Heart right ventricle (tissue), 16 donors: Measurements from ENCODE around the gene COX8A. TPM values are rescaled to one million over a fixed set of nuclear protein-coding genes. Genes with fewer than 3 reads are reported as not detected.

Experiments used
- ATAC-seq, 8 donors: fragments of 200-7000 bp; cut with Tn5 transposase; one replicate each; pipeline ENCODE4 v1.9.1; 2020; ENCODE audit warnings: mild to moderate bottlenecking in 8 of 8, moderate library complexity in 8 of 8, moderate number of reproducible peaks in 1 of 8
- DNase-seq, 2 donors: peaks; one replicate each; pipeline ENCODE4 v3.0.0-alpha.2; 2020
- H3K27ac ChIP-seq, 10 donors: fragments of 200-600 bp; sonication (generic) in 2 of 10; one replicate each; pipeline versions ENCODE4 v1.5.0 to v1.8.0; 2020 to 2022; ENCODE audit warnings: mild to moderate bottlenecking in 3 of 10
- H3K27me3 ChIP-seq, 7 donors: fragments of 200-600 bp; one replicate each; pipeline ENCODE4 v1.8.0; 2021 to 2022; ENCODE audit warnings: mild to moderate bottlenecking in 2 of 7
- H3K36me3 ChIP-seq, 9 donors: fragments of 200-600 bp; sonication (generic) in 1 of 9; one replicate each; pipeline versions ENCODE4 v1.5.0 to v1.8.0; 2020 to 2022; ENCODE audit warnings: mild to moderate bottlenecking in 2 of 9
- H3K4me1 ChIP-seq, 9 donors: fragments of 200-600 bp; sonication (generic) in 1 of 9; one replicate each; pipeline versions ENCODE4 v1.5.0 to v1.8.0; 2020 to 2022; ENCODE audit warnings: mild to moderate bottlenecking in 4 of 9
- H3K4me3 ChIP-seq, 10 donors: fragments of 200-600 bp; sonication (generic) in 2 of 10; one replicate each; pipeline versions ENCODE4 v1.5.0 to v1.8.0; 2020 to 2022; ENCODE audit warnings: mild to moderate bottlenecking in 7 of 10, moderate library complexity in 2 of 10
- H3K9me3 ChIP-seq, 11 donors: fragments of 200-600 bp in 10 of 11; sonication (generic) in 2 of 11; one replicate each; pipeline versions ENCODE4 v1.5.0 to v1.8.0; 2013 to 2022; ENCODE audit warnings: mild to moderate bottlenecking in 2 of 11, control low read depth in 1 of 11, moderate library complexity in 1 of 11
- CTCF ChIP-seq, 9 donors: fragments of 200-600 bp; sonication (generic) in 2 of 9; IDR thresholded peaks; one replicate each; pipeline versions ENCODE4 v1.5.0 to v1.8.0; 2021 to 2022; ENCODE audit warnings: antibody characterized with exemption in 9 of 9, mild to moderate bottlenecking in 5 of 9, moderate library complexity in 1 of 9
- WGBS, 2 donors: extraction: QIAGEN DNeasy Blood & Tissue Kit; methylation state at CpG; one replicate each; pipeline ENCODE4 v1.1.7; 2013; ENCODE audit warnings: inconsistent platforms in 1 of 2; 5-methylcytosine and 5-hydroxymethylcytosine counted together
- intact Hi-C, 10 donors: fragments of 100-400 bp; cut with DNase I; formaldehyde crosslinking; loops; one replicate each; pipeline versions ENCODE4 v1.11.1 to v1.14.2; 2022
- polyA plus RNA-seq, 2 donors: library from polyadenylated mRNA; stranded (reverse); fragments of 200-250 nt; gene quantifications; one replicate each; pipeline ENCODE4 v1.2.3, GENCODE V29; 2013
- total RNA-seq, 10 donors: library from RNA; stranded (reverse); fragmentation: NEBNext Ultra II Directional in 3 of 10; extraction: Animal tissue kit (Norgen Biotek cat#: 25700) in 3 of 10; gene quantifications; one replicate each; pipeline versions ENCODE4 v1.2.1 to v1.2.4, GENCODE V29; 2021 to 2023
- donor health status: Arrhythmogenic right ventricular cardiomyopathy.
- donor health status: ischemic (EF 13 %, LVEDD 7.1; RV severe dilation, severe dysfunction).
- donor health status: healthy with polysubstance abuse.
- donor health status: DM: no; HTN: yes; CAD: no.
- donor health status: DM: no; HTN: no; CAD: no.
- donor health status: ischemic (EF 25% LVEDD 6.9; RV normal size, moderate dysfunction).
- donor health status: ischemic (EF 25% LVEDD 5.7; RV mildly dilated, moderate dysfunction).
- donor health status: healthy.
- donor health status: DM: yes; HTN: yes; CAD: no.
- donor health status: Ischemic cardiomyopathy.
- donor health status: ischemic (EF 35%, LVEDD 5.7; RV mildly dilated, moderate dysfunction).
- donor health status: nonischemic (EF 11% LVEDD 7.7; RV severe dilation, severe dysfunction).
- donor health status: DM: yes; HTN: yes; CAD: no.
- donor health status: PGD.
- donor health status: ischemic (EF 29% LVEDD 5.4; RV normal size, mild dysfunction).
- donor health status: nonischemic (EF 23%, LVEDD 6.1; RV moderate dilation, normal function).

COX8A gene
- total and polyA plus RNA-seq, 12 donors, result 868 to 2,481 (median 1,100) TPM

GRCh38 chr11:64017945-64018224 is 43.5 kb downstream of the COX8A start:
- Histone ChIP-seq H3K4me3 (no peak overlapping the region), H3K27ac (no peak overlapping the region), H3K36me3 (no peaks in the 10 kb centered on the region), H3K27me3 (no peaks in the 10 kb centered on the region), H3K4me1 (peaks cover 0 to 36% (median 26%) of the 10 kb centered on the region in 9 donors), H3K9me3 (no peaks in the 10 kb centered on the region)
- ATAC-seq (no peak), DNase-seq (no peak)
- intact Hi-C loops, result no loop called here
- WGBS, 2 donors, result 83 to 89% methylated on average over 7 of the region's 7 CpGs
- TF ChIP-seq CTCF (IDR thresholded peaks at IDR 0.05), result no peak

- Histone ChIP-seq H3K27me3 (no peaks in the 10 kb centered on the region), H3K4me3 (no peak overlapping the region), H3K9me3 (no peaks in the 10 kb centered on the region), H3K36me3 (no peaks in the 10 kb centered on the region), H3K4me1 (peaks cover 0 to 39% (median 26%) of the 10 kb centered on the region in 9 donors), H3K27ac (no peak overlapping the region)
- TF ChIP-seq CTCF (IDR thresholded peaks at IDR 0.05), result no peak
- 72 to 81% methylated on average over 8 of the region's 8 CpGs for WGBS, 2 donors
- DNase-seq (no peak), ATAC-seq (peak in 3 of 8 donors; percentile 6 to 34 (median 27))
- intact Hi-C loops, result no loop called here
These were observed 43.9 kb downstream of the COX8A start for GRCh38 chr11:64018310-64018709.

GRCh38 chr11:64019106-64020037 is 45.0 kb downstream of the COX8A start:
- H3K4me1 ChIP-seq, result peaks cover 0 to 48% (median 26%) of the 10 kb centered on the region in 9 donors
- ATAC-seq, result peak; percentile 9 to 77 (median 56)
- H3K27ac ChIP-seq, result peak overlapping the region in 6 of 10 donors; percentile 31 to 53 (median 37)
- intact Hi-C loops, result no loop called here
- H3K27me3 ChIP-seq, result no peaks in the 10 kb centered on the region
- peak; percentile 52 to 63 for DNase-seq
- no peak for TF ChIP-seq CTCF (IDR thresholded peaks at IDR 0.05)
- WGBS, 2 donors, result 59 to 70% methylated on average over 27 of the region's 27 CpGs
- H3K36me3 ChIP-seq, result no peaks in the 10 kb centered on the region
- no peaks in the 10 kb centered on the region for H3K9me3 ChIP-seq
- H3K4me3 ChIP-seq, result peak overlapping the region in 1 of 10 donors; percentile 11

- DNase-seq (no peak), ATAC-seq (peak in 2 of 8 donors; percentile 2 to 36)
- H3K36me3 ChIP-seq, result no peaks in the 10 kb centered on the region
- H3K27me3 ChIP-seq, result no peaks in the 10 kb centered on the region
- H3K9me3 ChIP-seq, result no peaks in the 10 kb centered on the region
- WGBS, 2 donors, result 79% methylated on average over 21 to 22 of the region's 22 CpGs
- TF ChIP-seq CTCF (IDR thresholded peaks at IDR 0.05), result no peak
- peaks cover 0 to 49% (median 26%) of the 10 kb centered on the region in 9 donors for H3K4me1 ChIP-seq
- H3K27ac ChIP-seq, result peak overlapping the region in 5 of 10 donors; percentile 15 to 40 (median 22)
- H3K4me3 ChIP-seq, result no peak overlapping the region
- intact Hi-C loops, result no loop called here
These were observed 46.7 kb downstream of the COX8A start for GRCh38 chr11:64020976-64021756.
